T-helper 2 cell treated with Interferon-gamma antibody and Interleukin-4, amounts not matched to agents 5 μg/mL and 100 μg/mL, for 36 hours (primary cell): ENCODE results near the gene SLC13A3.

Experiments
- DNase-seq: peaks from one replicate; pipeline ENCODE4 v3.0.0; 2021; ENCODE audit warnings: low spot score
- H3K27ac Mint-ChIP-seq: one replicate; pipeline ENCODE4 v1.8.0; 2021; ENCODE audit warnings: mild to moderate bottlenecking, mixed read lengths
- H3K27me3 Mint-ChIP-seq: one replicate; pipeline ENCODE4 v1.8.0; 2021; ENCODE audit warnings: low read depth, mixed read lengths
- H3K36me3 Mint-ChIP-seq: one replicate; pipeline ENCODE4 v1.8.0; 2021; ENCODE audit warnings: low read depth, mixed read lengths
- H3K4me1 Mint-ChIP-seq: one replicate; pipeline ENCODE4 v1.8.0; 2021; ENCODE audit warnings: low read depth, mixed read lengths
- H3K4me3 Mint-ChIP-seq: one replicate; pipeline ENCODE4 v1.8.0; 2022; ENCODE audit warnings: mild to moderate bottlenecking, moderate library complexity, mixed read lengths
- H3K9me3 Mint-ChIP-seq: one replicate; pipeline ENCODE4 v1.8.0; 2021; ENCODE audit warnings: mixed read lengths

Gene SLC13A3

GRCh38 chr20:46588532-46589511 lies 62.4 kb downstream of the SLC13A3 start:
- Mint-ChIP-seq H3K36me3 (no peaks in the 10 kb centered on the region), H3K4me1 (peaks cover 10% of the 10 kb centered on the region), H3K4me3 (no peak overlapping the region), H3K9me3 (no peaks in the 10 kb centered on the region), H3K27me3 (peaks cover 13% of the 10 kb centered on the region), H3K27ac (no peak overlapping the region)
- DNase-seq = no peak

- no peak overlapping the region for H3K27ac Mint-ChIP-seq
- no peaks in the 10 kb centered on the region for H3K36me3 Mint-ChIP-seq
- H3K4me1 Mint-ChIP-seq = peaks cover 10% of the 10 kb centered on the region
- no peak overlapping the region for H3K4me3 Mint-ChIP-seq
- no peaks in the 10 kb centered on the region for H3K9me3 Mint-ChIP-seq
- DNase-seq = no peak
- H3K27me3 Mint-ChIP-seq = peaks cover 12% of the 10 kb centered on the region
Measured at GRCh38 chr20:46587986-46588385, 63.3 kb downstream of the SLC13A3 start.

GRCh38 chr20:46586724-46587123 lies 64.5 kb downstream of the SLC13A3 start:
- DNase-seq = no peak
- H3K27ac Mint-ChIP-seq = no peak overlapping the region
- no peak overlapping the region for H3K4me3 Mint-ChIP-seq
- no peaks in the 10 kb centered on the region for H3K36me3 Mint-ChIP-seq
- H3K27me3 Mint-ChIP-seq = peaks cover 7% of the 10 kb centered on the region
- no peaks in the 10 kb centered on the region for H3K9me3 Mint-ChIP-seq
- H3K4me1 Mint-ChIP-seq = peaks cover 10% of the 10 kb centered on the region

GRCh38 chr20:46584508-46584907 lies 66.8 kb downstream of the SLC13A3 start:
- DNase-seq = no peak
- peaks cover 13% of the 10 kb centered on the region for H3K27me3 Mint-ChIP-seq
- H3K36me3 Mint-ChIP-seq = no peaks in the 10 kb centered on the region
- H3K9me3 Mint-ChIP-seq = no peaks in the 10 kb centered on the region
- peaks cover 6% of the 10 kb centered on the region for H3K4me1 Mint-ChIP-seq
- no peak overlapping the region for H3K27ac Mint-ChIP-seq
- H3K4me3 Mint-ChIP-seq = no peak overlapping the region

- Mint-ChIP-seq H3K4me1 (no peaks in the 10 kb centered on the region), H3K4me3 (no peak overlapping the region), H3K9me3 (no peaks in the 10 kb centered on the region), H3K36me3 (no peaks in the 10 kb centered on the region), H3K27ac (no peak overlapping the region), H3K27me3 (peaks cover 21% of the 10 kb centered on the region)
- no peak for DNase-seq
Measured at GRCh38 chr20:46583411-46584214, 67.6 kb downstream of the SLC13A3 start.

GRCh38 chr20:46582648-46583047 lies 68.6 kb downstream of the SLC13A3 start:
- Mint-ChIP-seq H3K4me1 (no peaks in the 10 kb centered on the region), H3K27ac (no peak overlapping the region), H3K9me3 (no peaks in the 10 kb centered on the region), H3K36me3 (no peaks in the 10 kb centered on the region), H3K27me3 (peaks cover 22% of the 10 kb centered on the region), H3K4me3 (no peak overlapping the region)
- DNase-seq = no peak

- Mint-ChIP-seq H3K4me3 (no peak overlapping the region), H3K27me3 (peaks cover 22% of the 10 kb centered on the region), H3K4me1 (no peaks in the 10 kb centered on the region), H3K27ac (no peak overlapping the region), H3K36me3 (no peaks in the 10 kb centered on the region), H3K9me3 (no peaks in the 10 kb centered on the region)
- no peak for DNase-seq
Measured at GRCh38 chr20:46581391-46581790, 69.9 kb downstream of the SLC13A3 start.

- DNase-seq = no peak
- no peaks in the 10 kb centered on the region for H3K36me3 Mint-ChIP-seq
- peaks cover 22% of the 10 kb centered on the region for H3K27me3 Mint-ChIP-seq
- no peak overlapping the region for H3K4me3 Mint-ChIP-seq
- H3K4me1 Mint-ChIP-seq = no peaks in the 10 kb centered on the region
- H3K27ac Mint-ChIP-seq = no peak overlapping the region
- no peaks in the 10 kb centered on the region for H3K9me3 Mint-ChIP-seq
Measured at GRCh38 chr20:46580613-46581205, 70.5 kb downstream of the SLC13A3 start.

- no peaks in the 10 kb centered on the region for H3K9me3 Mint-ChIP-seq
- no peak overlapping the region for H3K27ac Mint-ChIP-seq
- H3K4me1 Mint-ChIP-seq = no peaks in the 10 kb centered on the region
- H3K36me3 Mint-ChIP-seq = no peaks in the 10 kb centered on the region
- no peak overlapping the region for H3K4me3 Mint-ChIP-seq
- peaks cover 23% of the 10 kb centered on the region for H3K27me3 Mint-ChIP-seq
- no peak for DNase-seq
Measured at GRCh38 chr20:46578745-46579144, 72.5 kb downstream of the SLC13A3 start.

- Mint-ChIP-seq H3K36me3 (no peaks in the 10 kb centered on the region), H3K9me3 (no peaks in the 10 kb centered on the region), H3K27me3 (peaks cover 28% of the 10 kb centered on the region), H3K4me3 (no peak overlapping the region), H3K4me1 (no peaks in the 10 kb centered on the region), H3K27ac (no peak overlapping the region)
- no peak for DNase-seq
Measured at GRCh38 chr20:46576774-46577395, 74.4 kb downstream of the SLC13A3 start.

GRCh38 chr20:46575937-46576461 lies 75.3 kb downstream of the SLC13A3 start:
- no peaks in the 10 kb centered on the region for H3K4me1 Mint-ChIP-seq
- H3K27ac Mint-ChIP-seq = no peak overlapping the region
- H3K36me3 Mint-ChIP-seq = no peaks in the 10 kb centered on the region
- no peaks in the 10 kb centered on the region for H3K9me3 Mint-ChIP-seq
- H3K27me3 Mint-ChIP-seq = peaks cover 27% of the 10 kb centered on the region
- no peak overlapping the region for H3K4me3 Mint-ChIP-seq
- no peak for DNase-seq

- DNase-seq = no peak
- no peak overlapping the region for H3K27ac Mint-ChIP-seq
- peaks cover 23% of the 10 kb centered on the region for H3K27me3 Mint-ChIP-seq
- no peaks in the 10 kb centered on the region for H3K9me3 Mint-ChIP-seq
- no peak overlapping the region for H3K4me3 Mint-ChIP-seq
- H3K4me1 Mint-ChIP-seq = no peaks in the 10 kb centered on the region
- H3K36me3 Mint-ChIP-seq = no peaks in the 10 kb centered on the region
Measured at GRCh38 chr20:46575394-46575793, 75.9 kb downstream of the SLC13A3 start.

GRCh38 chr20:46573788-46574584 lies 77.3 kb downstream of the SLC13A3 start:
- no peaks in the 10 kb centered on the region for H3K9me3 Mint-ChIP-seq
- H3K4me3 Mint-ChIP-seq = no peak overlapping the region
- H3K4me1 Mint-ChIP-seq = no peaks in the 10 kb centered on the region
- no peaks in the 10 kb centered on the region for H3K36me3 Mint-ChIP-seq
- no peak overlapping the region for H3K27ac Mint-ChIP-seq
- no peak for DNase-seq
- H3K27me3 Mint-ChIP-seq = peaks cover 18% of the 10 kb centered on the region
